Stimulated activated CD4-positive, alpha-beta T cell treated with anti-CD3 and anti-CD28 coated beads, Interleukin-4, amount 100 ng/mL, for 48 hours (primary cell): ENCODE data around the gene GMPS.
A peak's percentile ranks its signal among the peaks of the same experiment; 100 is the strongest.
"Not testable (repeated sequence)": the region's sequence is repeated elsewhere in the genome, so short reads cannot be mapped to it uniquely, and the experiment has no call there.

Experiments
- DNase-seq, 2 donors: peaks; one replicate each; pipeline ENCODE4 v3.0.0-alpha.2; 2020; ENCODE audit warnings: low read depth in 2 of 2

The GMPS gene

GRCh38 chr3:155870133-155870944 is at the start of gene GMPS:
Gene GMPS (plus strand): TSS chr3:155870650. CDS start chr3:155870871, 221 bp downstream.
- peak; percentile 91 to 93 for DNase-seq

GRCh38 chr3:155828490-155829098 is 41.9 kb upstream of the GMPS start:
- DNase-seq = not testable (repeated sequence)

- DNase-seq = no peak
Measured at GRCh38 chr3:155835341-155836071, 34.9 kb upstream of the GMPS start.

GRCh38 chr3:155843569-155843968 is 26.9 kb upstream of the GMPS start:
- no peak for DNase-seq

DNA sequence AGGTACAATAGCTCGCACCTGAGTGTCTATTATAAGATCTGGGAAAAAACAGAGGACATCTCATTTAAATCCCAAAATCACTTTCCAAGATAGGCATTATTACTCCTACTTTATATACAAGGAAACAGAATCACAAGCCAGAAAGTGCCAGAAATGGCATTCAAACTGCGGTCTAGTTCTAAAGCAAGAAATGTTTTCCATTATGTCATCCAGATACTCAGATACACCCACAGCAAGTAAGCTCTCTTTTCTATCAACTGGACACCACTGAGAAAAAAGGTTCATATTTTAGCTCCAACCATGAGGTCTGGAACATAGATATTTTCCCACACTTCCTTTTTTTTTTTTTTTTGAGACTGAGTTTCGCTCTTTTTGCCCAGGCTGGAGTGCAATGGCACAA is 24.3 kb upstream of the GMPS start:
- DNase-seq = no peak

GRCh38 chr3:155847993-155848392 is 22.5 kb upstream of the GMPS start:
- DNase-seq = no peak

DNA sequence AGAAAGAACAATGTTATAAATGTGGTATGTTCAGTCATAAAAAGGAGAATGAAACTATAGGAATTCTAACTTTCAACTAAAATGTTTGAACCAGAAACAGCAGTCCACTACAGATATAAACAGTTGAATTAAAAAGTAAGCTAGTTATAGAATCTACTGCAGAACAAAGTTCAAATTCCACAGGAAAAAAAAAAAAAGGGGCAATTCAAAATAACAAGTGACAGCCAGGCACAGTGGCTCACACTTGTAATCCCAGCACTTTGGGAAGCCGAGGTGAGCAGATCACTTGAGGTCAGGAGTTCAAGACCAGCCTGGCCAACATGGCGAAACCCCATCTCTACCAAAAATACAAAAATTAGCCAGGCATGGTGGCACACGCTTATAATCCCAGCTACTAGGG is 21.0 kb upstream of the GMPS start:
- not testable (repeated sequence) for DNase-seq

DNA sequence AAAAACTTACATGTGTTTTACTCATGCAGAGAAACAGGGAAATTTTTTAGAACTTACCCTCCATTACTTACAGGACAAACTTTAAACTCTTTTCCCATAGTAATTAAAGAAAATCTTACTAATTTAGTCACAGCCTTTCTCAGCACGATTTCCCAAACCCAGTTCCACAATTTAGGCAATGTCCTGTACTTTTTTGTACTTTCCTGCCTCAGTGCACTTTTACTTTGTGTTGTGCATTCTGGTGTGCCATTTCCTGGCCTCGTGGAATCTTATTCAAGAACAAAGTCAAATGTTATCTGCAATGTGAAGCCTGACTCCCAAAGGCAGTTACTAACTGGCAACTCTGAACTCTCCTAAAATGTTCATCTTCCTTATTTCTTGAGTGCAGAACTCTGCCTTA is 18.1 kb upstream of the GMPS start:
- no peak for DNase-seq

GRCh38 chr3:155853214-155854140 is 17.0 kb upstream of the GMPS start:
- peak in 1 of 2 donors; percentile 16 for DNase-seq

GRCh38 chr3:155854141-155854940 is 16.1 kb upstream of the GMPS start, which contains the start of gene SLC33A1:
Gene SLC33A1 (minus strand): TSS chr3:155854427. CDS start chr3:155853997, 430 bp downstream.
- DNase-seq = peak; percentile 92 to 97

DNA sequence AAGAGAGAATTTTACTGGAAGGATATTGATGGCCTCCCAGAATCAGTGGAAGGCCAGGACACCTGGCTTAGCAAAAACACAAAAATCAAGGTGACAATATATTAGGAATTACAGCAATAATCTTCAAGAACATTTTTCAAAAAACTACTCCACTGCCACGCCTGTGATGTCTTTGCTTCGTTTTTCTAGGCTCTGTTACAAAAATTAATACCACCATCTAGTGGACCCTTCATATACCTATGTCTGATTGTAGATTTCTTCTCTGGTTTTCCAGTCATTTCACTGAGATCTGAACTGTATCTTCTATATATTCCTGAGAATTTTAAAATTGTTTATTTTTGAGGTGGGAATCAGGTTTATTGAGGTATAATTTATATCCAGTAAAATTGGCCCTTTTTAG is 10.6 kb upstream of the GMPS start:
- DNase-seq = no peak

DNA sequence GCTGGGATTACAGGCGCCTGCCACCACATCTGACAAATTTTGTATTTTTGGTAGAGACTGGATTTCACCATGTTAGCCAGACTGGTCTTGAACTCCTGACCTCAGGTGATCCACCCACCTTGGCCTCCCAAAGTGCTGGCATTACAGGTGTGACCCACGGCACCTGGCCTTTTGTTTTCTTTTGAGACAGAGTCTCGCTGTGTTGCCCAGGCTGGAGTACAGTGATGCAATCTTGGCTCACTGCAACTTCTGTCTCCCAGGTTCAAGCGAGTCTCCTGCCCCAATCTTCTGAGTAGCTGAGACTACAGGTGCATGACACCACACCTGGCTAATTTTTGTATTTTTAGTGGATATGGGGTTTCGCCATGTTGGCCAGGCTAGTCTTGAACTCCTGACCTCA is 10.0 kb upstream of the GMPS start:
- not testable (repeated sequence) for DNase-seq

- DNase-seq = no peak
Measured at GRCh38 chr3:155861476-155862183, 8.8 kb upstream of the GMPS start.

DNA sequence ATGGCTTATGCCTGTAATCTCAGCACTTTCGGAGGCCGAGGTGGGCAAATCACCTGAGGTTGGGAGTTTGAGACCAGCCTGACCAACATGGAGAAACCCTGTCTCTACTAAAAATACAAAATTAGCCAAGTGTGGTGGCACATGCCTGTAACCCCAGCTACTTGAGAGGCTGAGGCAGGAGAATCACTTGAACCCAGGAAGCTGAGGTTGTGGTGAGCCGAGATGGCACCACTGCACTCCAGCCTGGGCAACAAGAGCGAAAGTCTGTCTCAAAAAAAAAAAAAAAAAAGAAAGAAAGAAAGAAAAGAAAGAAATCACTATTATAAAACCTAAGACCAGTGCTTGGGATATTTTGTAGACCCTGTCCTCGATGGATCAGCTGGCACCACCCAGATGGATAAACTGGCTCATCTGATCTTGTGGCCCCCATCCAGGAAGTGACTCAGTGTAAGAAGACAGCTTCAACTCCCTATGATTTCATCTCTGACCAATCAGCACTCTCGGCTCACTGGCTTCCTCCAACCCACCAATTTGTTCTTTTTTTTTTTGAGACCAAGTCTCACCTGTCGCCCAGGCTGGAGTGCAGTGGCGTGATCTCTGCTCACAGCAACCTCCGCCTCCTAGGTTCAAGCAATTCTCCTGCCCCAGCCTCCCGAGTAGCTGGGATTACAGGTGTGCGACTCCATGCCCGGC is 8.0 kb upstream of the GMPS start:
- peak; percentile 21 to 38 for DNase-seq

GRCh38 chr3:155863072-155863784 is 7.2 kb upstream of the GMPS start:
- DNase-seq = no peak

- DNase-seq = no peak
Measured at GRCh38 chr3:155869691-155870090, 759 bp upstream of the GMPS start.

DNA sequence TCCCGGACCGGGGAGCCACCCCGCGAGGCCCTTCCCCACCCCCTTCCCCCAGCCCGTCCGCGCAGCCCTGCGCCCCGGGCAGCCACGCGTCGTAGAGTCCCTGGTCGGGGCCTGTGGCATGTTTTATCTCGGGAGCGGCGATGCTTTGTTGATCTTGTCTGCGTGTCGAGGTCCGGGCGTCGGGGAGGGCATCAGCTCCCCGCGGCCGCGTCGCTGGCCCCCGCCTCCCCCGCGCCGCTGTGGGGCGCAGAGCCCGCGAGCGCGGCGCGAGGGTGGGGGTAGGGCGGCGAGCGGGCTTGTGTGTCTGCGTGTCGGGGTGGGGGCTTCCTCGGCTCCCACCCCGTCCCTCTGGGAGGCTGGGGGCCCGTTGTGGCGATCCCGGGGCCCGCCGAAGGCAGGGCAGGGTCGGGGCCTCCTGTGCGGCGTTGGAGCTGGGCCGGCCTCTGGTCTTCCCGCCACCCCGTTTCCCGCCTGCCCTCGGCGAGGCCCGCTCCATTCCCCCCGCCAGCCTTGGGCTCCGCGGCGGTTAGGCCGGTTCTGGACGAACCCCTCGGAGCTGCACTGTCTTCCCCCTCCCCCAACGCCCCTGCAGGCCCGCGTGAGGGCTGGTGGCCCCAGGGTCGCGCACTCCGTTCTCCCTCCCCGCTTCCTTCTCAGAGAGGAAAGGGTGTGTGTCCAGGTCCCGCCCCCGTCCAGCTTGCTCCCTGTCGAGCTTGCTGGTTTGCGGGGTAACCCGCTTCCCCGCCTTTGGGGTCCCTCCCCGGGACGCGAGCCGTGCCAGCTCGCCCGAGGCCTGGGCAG is 695 bp downstream of the GMPS start:
- peak; percentile 33 to 40 for DNase-seq

- DNase-seq = no peak
Measured at GRCh38 chr3:155871746-155872158, 1.3 kb downstream of the GMPS start.
